Forelimb muscle (tissue), 1 donor: Measurements from ENCODE around the gene FHOD3. TPM values are rescaled to one million over a fixed set of nuclear protein-coding genes. Genes with fewer than 3 reads are reported as not detected.

Experiments used
- DNase-seq: peaks from one replicate; pipeline ENCODE4 v3.0.0-alpha.2; 2013; ENCODE audit warnings: low read depth
- polyA plus RNA-seq: library from polyadenylated mRNA; unstranded; fragments of 120-200 nt; gene quantifications from one replicate; pipeline ENCODE4 v1.2.1, GENCODE V29; 2013; ENCODE audit not compliant: insufficient read length

FHOD3 gene
- 30.8 TPM for polyA plus RNA-seq

DNA sequence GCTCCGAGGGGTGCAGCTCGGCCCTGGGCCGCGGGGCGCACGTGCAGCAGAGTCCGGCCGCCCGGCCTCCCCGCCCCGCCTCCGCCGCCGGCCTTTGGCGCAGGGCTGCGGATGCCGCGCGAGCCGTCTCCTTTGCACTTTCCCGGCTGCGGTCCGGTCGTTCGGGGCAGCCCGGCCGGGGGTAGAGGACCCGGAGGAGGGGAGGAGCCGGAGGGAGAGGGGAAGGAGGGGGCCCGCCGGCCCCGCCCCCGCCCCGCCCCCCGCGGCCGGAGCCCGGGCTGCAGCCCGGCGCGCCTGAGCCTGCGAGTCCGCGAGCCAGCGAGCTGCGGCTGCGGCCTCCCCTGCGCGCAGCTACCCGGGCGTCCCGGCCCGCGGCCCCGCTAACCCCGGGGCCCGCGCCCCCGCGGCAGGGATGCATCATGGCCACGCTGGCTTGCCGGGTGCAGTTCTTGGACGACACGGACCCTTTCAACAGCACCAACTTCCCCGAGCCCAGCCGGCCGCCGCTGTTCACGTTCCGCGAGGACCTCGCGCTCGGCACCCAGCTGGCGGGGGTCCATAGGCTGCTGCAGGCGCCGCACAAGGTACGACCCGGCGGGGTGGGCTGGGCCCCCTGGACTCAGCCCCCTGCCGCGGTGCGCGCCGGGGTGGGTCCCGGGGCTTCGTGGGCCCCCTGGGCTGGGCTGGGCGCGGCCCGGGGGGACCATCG is at the start of gene FHOD3:
FHOD3 (plus strand) TSS at position 297 of the 709 bp plus-strand sequence; CDS start at position 420, 123 bp downstream.
- DNase-seq: no peak

DNA sequence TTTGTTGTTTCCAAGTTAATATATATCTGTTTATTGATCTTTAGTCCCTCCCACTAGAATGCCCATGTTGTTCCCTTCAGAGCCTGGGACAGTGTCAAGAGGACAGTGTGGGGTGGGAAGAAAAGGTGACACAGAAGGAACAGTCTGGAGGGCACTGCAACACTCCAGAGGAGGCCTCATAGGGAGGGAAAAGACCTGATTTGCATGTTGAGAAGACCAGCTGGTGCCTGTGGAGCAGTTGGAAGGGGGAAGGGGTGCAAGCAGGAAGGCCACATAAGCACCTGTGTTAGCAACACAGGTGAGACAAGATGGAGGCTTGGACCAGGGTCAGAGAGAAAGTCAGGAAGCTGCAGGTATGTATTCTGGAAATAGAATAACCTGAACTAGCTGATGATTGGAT is 48.1 kb upstream of the FHOD3 start:
- DNase-seq: no peak

DNA sequence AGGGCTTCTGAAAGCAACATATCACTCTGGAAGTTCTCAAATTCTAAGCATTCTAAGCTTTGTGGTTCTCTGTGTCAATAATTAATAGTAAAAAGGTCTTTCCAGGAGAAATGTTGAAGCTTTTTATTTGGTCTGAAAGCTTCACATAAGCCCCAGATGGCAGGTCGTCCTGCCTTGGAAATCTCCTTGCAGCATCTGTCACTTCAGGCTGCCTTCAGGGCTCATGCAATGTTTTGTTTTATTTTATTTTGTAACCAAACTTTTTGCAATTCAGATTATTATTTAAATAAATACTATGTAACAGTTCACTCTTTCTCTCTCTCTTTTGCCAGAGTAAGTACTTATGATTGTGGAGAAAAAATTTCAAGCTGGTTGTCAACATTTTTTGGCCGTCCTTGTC is 46.7 kb upstream of the FHOD3 start:
- DNase-seq: no peak

DNA sequence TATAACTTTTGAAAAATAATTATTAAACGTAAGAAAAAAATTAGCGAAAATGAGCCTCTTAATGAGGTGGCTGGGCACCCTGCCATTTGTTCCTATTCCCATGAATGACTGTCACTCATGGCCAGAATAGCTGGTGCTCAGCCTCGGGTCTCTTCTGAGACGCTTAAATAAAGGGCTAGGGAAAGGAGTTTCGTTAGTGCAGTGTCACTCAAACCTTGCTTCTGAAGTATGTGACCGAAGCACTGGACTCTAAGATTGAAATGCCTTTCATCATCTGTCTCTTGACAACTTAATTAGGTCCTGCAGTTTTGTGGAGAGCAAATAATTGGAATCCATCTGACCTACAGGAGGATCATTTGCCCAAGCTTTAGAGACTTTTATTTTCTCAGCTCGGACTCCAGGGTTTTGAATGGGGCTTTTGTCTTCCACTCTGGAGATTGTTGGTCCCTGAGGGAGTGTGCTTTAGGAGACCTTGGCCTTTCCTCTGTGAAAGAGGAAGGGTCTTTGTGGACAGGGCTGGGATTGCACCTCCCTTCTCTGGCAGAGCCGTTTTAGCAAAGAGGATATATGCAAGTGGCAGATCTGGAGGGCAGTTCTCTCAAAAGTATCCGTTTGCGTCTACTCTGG is 42.3 kb upstream of the FHOD3 start:
- no peak for DNase-seq

DNA sequence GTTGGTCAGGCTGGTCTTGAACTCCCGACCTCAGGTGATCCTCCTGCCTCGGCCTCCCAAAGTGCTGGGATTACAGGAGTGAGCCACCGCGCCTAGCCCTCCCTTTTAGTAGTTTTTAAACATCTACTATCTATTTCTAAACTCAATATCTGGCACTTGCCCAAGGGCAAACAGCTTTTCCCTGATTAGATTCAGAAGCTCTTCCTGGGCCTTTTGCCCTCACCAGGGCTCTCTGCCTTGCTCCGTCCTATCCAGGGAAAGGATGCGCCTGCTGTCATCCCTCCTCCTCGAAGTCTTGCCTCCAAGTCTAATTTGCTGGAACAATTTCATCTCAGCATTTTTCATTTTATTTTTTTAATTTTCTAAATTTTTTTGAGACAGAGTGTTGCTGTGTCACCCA is 41.4 kb upstream of the FHOD3 start:
- no peak for DNase-seq

DNA sequence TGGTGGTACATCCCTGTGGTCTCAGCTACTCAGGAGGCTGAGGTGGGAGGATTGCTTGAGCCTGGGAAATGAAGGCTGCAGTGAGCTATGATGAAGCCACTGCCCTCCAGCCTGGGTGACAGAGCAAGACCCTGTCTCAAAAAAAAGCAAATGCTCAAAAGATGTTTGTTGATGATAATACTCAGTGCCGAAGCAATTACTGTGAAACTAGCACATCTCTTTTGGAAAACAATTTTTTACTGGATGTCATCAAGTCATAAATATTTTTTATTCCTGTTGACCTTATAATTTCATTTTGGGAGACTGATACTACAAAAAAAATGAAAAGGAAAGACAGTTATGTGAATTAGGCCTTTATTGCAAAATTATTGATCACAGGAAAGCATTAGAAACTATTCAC is 34.5 kb upstream of the FHOD3 start:
- DNase-seq: no peak

DNA sequence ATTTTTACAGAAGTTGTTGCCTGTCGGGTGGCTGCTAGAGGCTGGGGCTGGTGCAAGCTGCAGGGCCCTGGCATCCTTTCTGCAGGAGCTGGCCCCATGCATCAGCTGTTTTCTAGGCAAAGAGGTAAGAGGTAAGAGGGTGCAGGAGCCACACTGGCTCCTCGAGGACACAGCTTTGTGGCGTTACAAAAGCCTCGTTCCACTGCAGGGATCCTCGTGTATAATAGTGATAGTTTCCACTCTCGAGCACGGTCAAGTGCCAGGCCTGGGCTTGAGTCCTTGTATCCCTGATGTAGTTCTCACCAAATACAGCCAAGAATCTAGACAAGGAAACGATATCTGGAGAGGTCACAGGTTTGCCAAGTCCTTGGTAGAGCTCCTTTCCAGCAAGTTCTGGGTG is 33.2 kb upstream of the FHOD3 start:
- no peak for DNase-seq

DNA sequence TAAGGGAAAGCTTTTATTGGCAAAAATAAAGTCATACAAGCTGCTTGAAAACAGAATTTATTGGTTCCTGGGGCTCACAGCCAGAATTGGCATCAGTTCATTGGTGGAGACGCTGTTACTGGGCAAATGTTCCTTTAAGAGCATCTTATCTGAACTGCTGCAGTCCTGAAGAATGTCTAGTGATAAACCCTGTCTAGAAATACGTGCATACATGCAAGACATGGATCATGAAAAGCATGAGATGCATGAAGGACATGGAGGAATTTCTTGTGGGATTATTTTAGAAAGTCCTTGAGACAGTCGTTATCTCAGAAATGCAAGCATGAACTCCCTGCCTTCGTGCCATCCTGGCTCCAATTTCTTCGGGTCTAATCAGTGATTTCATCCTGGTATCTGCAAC is 32.5 kb upstream of the FHOD3 start:
- no peak for DNase-seq

DNA sequence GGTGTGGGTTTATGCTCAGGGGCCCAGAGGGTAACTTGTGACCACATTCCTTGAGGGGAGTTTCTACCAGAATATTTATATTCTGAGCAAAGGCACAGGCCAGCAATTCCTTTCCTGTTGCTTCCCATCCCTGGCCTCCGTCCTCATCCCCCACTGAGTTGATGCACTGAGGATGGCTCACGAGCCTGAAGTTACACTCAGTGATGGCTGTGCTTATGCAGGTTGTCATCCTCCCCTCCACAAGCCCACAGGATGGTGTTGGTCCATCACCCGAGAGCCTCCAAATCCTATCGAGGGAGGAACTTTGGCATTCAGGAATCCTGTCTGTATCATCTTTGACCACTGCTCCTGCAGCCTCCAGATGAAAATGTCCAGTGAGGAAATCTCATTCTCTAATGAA is 28.4 kb upstream of the FHOD3 start:
- no peak for DNase-seq

DNA sequence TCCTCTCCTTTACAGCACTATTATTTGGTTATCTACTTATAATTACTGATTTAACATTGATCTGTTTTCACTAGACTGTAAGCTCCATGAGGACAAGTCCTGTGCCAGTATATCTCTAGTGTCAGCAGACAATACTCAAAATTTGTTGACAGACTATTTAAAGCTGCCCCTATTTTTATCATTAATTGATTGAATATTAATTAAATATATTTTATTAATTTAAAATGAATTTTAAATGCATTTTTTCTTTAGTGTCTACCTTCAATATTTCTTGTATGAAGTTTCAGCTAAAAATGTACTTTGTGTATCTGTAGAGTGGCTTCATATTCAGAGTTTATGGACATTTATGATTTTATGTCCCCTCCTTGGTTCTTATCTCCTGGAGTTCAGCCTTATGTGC is 26.4 kb upstream of the FHOD3 start:
- DNase-seq: no peak

DNA sequence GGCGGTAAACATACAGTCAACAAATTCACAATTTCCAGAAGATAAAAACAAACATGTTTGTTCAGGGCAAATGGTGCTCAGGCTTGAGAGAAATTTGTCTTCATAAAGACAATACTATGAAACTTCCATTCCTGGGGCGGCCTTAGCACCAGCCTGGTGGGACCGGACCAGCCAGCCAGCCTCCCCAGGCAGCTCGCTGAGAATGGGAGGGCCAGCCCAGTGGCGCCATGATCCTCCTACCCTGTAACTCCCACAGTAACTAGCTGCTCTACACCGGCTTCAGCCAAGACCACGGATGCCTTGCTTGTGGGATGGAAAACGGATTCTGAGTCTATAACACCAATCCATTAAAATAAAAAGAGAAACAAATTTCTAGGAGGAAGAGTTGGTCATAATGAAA is 24.2 kb upstream of the FHOD3 start:
- no peak for DNase-seq

DNA sequence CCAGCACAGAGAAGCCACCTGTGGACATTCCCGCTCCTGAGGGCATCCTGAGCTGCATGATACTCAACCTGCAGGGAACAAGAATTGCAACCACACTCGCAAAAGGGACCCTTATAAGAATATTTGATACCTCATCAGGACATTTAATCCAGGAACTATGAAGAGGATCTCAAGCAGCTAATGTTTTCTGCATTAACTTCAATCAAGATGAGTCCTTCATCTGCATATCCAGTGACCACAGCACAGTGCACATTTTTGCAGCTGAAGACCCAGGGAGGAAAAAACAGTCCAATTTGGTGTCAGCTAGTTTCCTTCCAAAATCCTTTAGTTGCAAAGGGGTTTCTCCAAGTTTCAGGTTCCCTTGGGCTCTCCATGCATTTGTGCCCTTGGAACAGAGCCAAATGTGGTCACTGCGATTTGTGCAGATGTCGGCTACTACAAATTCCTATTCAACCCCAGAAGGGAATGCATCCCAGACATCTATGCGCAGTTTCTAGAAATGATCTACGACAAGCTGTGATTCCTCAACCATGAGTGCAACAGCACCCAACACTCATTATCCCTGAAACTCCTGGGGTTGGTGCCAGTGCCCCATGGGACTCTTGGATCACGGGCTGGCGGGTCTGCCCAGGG is 23.3 kb upstream of the FHOD3 start:
- no peak for DNase-seq

DNA sequence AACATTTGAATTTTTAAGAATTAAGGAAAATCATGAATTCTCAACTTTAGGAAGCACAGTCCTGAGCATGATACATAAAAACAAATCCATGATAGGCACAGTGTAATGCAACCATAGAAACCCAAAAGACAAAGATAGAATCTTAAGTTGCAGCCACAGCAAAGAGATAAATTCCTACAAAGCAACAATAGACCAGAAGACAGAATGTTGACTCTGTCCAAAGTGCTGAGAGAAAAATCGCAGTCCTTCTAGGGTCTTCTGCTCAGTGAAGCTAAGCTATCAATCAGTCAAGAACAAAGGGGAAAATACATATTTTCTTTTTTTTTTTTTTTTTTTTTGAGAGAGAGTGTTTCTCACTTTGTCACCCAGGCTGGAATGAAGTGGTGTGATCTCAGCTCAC is 22.0 kb upstream of the FHOD3 start:
- no peak for DNase-seq

DNA sequence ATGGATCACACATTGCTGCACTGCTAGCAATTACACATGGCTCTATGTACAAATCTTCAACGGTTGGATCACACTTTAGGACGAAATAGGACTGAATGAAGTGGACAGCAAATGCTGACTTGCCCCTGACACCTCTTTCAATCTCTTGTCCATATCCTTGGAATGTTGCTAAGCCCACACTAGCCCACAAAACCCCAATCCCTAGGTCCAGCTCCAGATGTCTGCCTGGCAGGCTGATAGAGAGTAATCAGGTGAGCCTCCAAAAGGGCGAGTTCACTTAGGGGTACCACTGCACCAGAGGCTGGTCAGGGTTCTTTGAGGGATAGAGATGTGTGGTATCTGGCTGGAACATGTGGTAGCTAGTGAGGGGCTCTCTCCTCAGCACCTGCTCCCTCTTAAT is 18.5 kb upstream of the FHOD3 start:
- no peak for DNase-seq

DNA sequence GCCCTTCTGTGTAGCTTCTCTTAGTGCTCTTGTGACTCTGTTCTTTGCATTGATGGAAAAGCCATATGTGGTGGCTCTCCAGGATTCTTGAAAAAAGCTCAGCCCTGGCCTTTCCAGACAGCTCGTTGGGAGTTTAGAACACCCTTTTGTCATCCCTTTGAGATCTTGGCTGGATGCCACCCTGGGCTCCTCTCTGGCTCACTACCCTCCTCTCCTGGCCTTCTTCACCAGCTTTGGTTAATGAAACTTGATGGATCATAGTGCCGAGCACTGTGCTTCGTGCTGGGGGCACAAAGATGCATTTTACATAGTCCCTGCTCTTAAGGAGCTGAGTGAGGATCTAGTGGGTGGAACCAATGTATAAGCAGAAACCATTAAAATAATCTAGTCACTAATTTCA is 15.6 kb upstream of the FHOD3 start:
- no peak for DNase-seq

DNA sequence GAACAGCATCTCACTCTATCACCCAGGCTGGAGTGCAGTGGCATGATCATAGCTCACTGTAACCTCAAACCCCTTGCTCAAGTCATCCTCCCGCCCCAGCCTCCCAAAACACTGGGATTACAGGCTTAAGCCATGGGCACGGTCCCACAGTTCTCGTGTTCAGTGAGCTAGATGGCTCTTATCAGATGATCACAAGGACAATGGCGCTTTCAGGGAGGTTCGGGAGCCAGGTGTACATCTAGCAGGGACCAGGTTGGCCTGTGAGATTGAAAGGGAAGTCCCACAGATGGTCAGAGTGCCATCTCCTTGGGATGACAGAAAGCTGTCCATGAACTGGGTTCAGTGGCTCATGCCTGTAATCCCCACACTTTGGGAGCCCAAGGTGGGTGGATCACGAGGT is 14.1 kb upstream of the FHOD3 start:
- no peak for DNase-seq

DNA sequence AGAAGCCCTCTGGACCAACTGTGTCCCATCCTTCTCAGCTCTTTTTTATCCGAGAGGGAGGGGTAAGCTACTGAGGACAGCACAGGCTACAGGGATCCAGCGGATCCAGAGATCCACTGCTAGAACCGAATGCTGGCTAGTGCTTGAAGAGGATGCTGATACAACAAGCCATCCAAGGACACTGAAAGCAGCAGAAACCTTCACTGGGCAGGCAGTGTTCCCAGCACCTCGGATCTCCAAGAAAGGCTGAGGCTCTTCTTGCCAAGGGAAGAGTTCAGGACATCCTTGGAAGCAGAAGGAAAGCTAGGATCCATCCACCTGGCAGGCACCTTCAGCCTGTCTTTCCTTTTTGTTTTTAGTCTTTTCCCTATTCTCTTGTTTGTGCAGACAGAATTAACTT is 13.2 kb upstream of the FHOD3 start:
- DNase-seq: no peak

DNA sequence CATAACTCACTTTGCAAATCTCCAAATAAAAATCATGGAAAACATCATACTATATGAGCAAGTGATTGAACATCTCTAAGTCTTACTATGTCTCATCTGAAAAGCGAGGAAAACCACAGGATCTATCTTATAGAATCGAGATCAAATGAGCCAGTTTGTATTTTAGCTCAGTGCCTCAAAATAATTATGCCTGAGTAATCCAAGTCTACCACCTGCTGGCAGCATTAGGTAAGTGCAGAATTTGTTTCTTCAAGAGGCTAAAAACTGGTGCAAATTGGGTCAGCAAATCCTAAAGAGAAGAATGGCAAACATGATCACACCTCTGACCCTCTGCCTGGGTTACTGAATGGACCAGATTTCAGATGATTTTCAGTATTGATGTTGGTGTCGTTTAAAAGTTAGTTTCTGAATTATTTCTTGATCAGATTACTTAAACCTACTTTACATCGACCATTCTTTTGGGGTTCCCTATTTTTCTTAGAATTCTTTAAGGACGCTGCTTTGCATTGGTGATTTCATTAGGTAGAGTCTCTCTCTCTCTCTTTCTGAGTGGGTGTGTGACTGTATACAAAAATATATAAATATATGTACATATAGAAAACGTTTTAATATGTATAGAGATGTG is 12.7 kb upstream of the FHOD3 start:
- DNase-seq: peak; percentile 47

DNA sequence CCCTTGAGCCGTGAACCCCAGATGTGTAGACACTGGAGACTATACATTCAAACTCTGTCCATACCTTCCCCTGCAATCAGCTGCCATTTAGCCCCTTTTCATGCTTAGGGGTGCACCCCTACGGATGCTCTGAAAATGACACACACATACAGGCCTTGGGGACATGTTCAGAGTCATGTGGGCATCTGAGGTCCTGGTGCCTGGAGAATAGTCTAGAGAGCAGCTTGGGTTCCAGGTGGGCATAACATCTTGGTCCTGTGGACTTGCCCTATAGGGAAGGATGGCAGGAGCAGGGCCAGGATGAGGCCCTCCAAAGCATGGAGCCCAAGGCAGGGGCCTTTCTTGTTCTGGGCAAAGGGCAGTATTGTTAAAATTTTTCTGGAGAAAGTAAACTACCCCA is 9.9 kb upstream of the FHOD3 start:
- no peak for DNase-seq

DNA sequence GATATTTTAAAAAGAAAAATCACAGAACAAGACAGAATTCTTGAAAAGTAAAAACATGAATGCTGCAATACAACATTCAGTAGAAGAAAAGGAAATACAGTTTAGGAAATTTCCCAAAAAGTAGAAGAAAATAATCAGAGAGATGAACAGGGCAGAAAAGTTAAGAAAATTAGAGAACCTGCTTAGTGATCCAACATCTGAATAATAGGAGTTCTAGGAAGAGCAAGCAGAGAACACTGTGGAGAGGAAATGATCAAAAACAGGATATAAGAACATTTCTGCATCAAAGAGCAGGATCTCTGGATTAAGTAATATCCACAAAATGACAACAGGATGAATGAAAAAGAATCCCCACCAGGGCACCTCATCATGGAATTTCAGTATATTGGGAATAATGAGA is 8.8 kb upstream of the FHOD3 start:
- DNase-seq: no peak

DNA sequence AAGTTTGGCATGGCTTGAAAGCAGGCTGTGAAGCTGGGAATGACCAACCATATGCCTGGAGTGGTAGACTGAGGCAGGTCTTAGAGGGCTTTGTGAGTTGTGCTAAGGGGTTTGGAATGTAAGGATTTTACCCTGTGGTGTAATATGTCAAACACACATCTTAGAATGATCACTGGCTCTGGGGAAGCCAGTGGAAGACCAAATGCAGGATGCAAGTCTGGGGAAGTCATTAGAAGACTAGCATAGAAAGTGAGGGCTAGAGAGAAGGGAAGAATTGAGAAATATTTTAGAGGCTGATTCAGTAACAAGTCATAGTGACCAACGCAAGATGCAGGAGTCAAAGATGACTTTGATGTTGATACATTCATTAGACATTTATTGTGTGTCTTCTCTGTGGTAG is 3.5 kb upstream of the FHOD3 start:
- no peak for DNase-seq

DNA sequence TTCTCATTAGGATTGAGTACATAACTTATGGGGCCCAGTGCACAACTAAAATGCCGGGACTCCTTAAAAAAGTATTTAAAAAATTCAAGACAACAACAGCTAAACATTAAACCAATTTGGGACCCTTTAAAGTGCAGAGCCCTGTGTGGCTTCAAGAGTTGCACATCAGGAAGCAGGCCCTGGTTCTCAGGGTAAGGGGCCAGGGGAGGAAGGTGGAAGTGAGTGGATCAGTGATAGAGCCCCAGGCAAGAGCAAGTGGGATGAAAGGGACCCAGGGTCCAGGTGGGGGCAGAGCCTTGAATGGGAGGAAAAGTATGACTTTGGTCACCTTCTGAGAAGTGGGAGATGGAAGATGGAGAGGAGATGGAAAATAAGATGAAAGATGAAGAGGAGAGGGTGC is 2.3 kb upstream of the FHOD3 start:
- DNase-seq: no peak

DNA sequence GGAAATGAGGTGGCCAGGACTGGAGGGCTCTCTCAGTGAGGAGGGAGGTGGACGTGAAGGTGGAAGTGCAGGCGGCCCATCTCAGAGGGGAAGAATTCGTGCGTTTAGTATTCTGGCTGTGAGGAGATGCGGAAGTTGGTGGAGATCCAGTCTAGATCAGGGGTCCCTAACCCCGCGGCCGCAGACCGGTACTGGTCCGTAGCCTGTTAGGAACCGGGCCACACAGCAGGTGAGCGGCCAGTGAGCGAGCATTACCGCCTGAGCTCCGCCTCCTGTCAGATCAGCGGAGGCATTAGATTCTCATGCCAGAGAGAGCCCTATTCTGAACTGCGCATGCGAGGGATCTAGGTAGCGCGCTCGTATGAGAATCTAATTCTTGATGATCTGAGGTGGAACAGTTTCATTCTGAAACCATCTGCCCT is 1.6 kb upstream of the FHOD3 start:
- no peak for DNase-seq
